Activated CD4-positive, alpha-beta T cell treated with anti-CD3 and anti-CD28 coated beads for 24 hours (primary cell): ENCODE results near the gene PSG5.
"Not testable (repeated sequence)": the region's sequence is repeated elsewhere in the genome, so short reads cannot be mapped to it uniquely, and the experiment has no call there.

Source experiments
- DNase-seq, 2 donors: peaks; one replicate each; pipeline ENCODE4 v3.0.0-alpha.2; 2020; ENCODE audit warnings: low read depth in 2 of 2

PSG5 gene

DNA sequence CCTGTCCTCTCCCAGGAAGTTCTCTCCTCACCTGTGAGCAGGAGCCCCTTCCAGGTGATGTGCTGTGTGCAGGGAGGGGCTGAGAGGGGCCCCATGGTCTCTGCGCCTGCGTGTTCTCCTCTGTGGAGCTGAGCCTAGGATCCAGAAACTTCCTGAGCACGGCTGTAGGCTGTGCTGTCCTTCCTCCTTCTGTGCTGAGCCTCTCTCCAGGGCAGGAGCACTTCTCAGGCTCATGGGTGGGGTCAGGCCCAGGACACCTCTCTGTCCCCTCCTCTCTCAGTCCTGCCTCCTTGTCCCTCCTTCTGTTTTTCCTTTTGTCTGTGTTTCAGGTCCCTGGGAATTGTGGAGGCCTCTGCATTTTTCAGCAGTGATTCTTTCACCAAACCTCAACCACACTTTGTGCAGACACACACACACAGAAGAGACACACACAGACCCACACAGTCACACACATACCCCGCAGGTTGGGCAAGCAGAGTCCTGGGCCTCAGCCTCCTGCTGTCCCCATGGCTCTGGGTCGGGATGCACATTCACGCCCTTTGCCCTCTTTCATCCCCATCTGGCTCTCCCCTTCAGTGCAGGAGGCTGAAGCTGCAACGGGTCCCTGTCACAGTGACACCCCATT, at the start of gene PSG5:
TSS of gene PSG5 (minus strand) at position 226 of the 625 bp plus-strand sequence. CDS start at position 95, 131 bp downstream.
- not testable (repeated sequence) for DNase-seq

DNA sequence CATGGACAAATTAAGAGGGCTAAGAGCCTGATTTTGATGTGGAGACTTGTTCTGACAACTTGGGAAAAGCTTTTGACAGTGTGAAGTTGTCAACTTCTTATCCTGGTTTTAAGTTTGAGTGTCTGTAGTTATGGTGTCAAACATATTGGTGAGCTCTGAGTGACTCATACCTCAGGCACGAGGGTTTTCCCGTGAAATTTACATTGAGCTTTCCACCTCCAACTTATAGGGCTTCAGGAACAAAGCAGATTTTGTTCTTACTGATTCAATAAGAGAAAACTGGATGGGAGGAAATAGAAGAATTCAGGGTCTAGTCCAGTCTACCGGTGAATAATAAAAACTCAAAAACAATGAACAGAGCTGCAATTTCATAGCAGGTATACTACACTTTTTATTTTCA, 49.4 kb upstream of the PSG5 start:
- DNase-seq: not testable (repeated sequence)

GRCh38 chr19:43229315-43229714, 43.0 kb upstream of the PSG5 start:
- DNase-seq: no peak

DNA sequence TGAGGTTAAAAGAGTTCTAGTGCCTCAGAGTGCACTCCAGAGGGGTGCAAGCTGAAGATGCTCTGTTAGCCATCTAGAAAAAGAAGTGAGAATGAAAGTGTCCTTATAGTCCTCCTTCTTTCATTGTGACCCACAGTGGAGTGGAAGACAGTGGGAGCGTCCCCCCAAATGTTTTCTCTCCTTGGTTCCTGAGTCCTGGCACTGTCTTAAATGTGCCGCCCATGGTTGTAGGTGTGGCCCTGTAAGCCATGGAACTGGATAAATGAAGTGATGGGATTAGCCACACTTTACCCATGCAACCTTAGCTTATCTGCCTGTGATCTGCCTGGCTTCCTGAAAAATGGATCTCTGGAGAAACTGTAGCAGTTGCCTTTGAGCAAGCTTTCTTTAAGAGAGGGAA, 42.4 kb upstream of the PSG5 start:
- DNase-seq: not testable (repeated sequence)

GRCh38 chr19:43226986-43227385, 40.6 kb upstream of the PSG5 start:
- DNase-seq: not testable (repeated sequence)

DNA sequence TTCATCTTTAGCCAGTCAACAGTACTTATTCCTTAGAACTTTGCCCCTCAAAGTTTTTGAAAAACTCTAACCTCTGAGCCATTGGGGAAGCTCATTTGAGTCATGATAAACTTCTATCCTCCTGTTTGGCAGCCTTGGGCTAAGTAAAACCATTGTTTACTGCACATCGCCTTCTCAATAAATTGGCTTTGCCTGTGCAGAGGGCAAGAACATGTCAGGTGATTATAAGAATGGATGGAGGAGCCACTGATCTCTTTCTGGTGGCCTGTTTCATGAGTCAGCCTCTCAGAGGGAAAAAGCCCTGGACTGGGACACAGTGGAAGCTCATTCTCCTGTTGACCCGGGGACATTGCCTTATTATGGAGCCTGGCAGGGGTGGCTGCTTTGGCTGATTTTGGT, 38.5 kb upstream of the PSG5 start:
- DNase-seq: no peak

DNA sequence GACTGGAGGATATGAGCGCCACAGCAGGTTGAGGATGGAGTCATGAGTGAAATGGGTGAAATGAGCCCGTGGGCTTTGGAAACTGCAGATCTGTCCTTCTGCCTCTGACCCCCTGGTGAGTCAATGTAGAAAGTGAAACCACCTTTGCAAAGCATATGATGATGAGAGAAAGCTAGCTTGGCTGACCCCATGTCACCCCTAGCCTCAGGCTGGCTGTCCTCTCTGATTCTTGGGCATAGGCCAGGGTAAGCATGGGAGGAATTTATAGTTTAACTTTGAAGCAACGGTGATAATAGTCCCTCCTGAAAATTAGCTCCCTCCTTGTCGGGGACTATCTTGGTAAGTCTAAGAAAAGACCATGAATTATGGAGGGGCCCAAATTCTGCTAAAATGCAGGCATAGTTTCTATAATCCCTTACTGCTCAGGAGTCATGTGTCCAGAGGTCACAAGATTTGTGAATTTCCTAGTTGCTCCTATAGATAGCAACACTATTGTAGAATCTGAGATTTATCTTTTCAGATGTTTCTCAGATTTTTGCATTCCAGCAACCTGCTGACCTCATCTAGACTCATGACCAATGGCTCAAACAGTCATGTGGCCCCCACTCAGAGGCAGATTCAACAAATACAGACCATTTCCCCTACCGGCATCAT, 38.0 kb upstream of the PSG5 start:
- not testable (repeated sequence) for DNase-seq

DNA sequence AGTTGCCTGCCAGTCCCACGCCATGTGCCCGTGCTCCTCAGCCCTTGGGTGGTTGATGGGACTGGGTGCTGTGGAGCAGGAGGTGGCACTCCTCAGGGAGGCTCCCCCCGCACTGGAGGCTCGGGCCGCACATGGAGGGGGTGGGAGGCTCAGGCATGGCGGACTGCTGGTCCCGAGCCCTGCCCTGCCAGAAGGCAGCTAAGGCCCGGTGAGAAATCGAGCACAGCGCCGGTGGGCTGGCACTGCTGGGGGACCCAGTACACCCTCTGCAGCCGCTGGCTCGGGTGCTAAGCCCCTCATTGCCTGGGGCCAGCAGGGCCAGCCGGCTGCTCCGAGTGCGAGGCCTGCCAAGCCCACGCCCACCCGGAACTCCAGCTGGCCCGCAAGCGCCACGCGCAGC, 35.6 kb upstream of the PSG5 start:
- DNase-seq: not testable (repeated sequence)

DNA sequence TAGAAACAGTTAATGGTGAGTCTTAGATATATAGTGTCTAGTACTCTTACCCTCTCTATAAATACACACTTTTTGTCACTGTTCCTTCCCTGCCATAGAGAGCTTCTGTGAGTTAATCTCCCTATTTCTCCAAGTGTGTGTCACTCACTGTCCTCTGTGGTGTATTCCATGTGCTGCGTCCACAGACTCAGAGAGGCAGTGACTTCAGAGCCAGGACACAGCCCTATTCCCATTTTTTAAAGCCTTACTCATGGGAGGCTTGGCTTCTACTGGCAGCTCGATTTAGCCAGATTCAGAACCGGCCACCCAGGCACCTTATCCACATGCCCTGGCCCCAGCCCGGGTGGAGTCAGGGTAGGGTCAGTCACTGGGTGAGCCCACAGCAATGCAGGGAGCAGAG, 32.8 kb upstream of the PSG5 start:
- not testable (repeated sequence) for DNase-seq

- DNase-seq: not testable (repeated sequence)
Observed at GRCh38 chr19:43215881-43216280, 29.5 kb upstream of the PSG5 start.

DNA sequence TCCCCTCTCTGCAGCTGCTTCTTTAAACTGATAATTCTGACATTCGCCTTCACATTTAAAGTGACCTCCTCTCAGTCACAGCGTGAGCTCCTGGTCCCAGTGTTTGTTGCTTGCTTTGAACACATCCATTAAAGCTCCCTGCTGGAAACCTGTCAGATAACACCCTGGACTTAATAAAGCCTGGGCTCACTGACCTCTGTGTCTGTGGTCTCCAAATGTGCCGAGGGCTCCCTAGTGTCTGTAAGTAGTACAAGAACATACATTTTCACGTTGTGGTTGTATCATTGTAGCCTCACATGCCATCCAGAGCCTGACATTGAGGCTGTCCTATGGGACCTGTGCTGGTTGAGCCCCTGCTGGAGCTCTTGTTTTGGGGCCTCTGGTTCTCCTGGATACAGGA, 21.7 kb upstream of the PSG5 start:
- DNase-seq: no peak

- not testable (repeated sequence) for DNase-seq
Observed at GRCh38 chr19:43207174-43207573, 20.8 kb upstream of the PSG5 start.

GRCh38 chr19:43205471-43206105, 19.3 kb upstream of the PSG5 start, which contains the start of gene PSG4:
Gene PSG4 (minus strand): TSS chr19:43205638. CDS start chr19:43205536, 102 bp downstream.
- not testable (repeated sequence) for DNase-seq

- not testable (repeated sequence) for DNase-seq
Observed at GRCh38 chr19:43203611-43204010, 17.3 kb upstream of the PSG5 start.

- DNase-seq: not testable (repeated sequence)
Observed at GRCh38 chr19:43201891-43202290, 15.6 kb upstream of the PSG5 start.

DNA sequence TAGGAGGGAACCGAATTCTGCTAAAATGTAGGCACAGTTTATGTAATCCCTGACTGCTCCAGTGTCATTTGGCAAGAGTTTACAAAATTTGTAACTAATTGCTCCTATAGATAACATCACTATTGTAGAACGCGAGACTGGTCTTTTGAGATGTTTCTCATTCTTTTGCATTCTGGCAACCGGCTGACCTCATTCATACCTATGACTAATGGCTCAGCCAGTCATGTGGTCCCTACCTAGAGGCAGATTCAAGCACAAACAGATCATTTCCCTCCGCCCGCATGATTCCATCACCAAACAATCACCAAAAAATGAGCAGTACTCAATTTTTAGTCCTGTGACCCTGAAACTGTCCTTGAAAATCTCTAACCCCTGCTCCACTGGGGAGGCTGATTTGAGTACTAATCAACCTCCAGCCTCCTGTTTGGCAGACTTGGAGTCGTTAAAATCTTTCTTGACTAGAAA, 15.0 kb upstream of the PSG5 start:
- not testable (repeated sequence) for DNase-seq

DNA sequence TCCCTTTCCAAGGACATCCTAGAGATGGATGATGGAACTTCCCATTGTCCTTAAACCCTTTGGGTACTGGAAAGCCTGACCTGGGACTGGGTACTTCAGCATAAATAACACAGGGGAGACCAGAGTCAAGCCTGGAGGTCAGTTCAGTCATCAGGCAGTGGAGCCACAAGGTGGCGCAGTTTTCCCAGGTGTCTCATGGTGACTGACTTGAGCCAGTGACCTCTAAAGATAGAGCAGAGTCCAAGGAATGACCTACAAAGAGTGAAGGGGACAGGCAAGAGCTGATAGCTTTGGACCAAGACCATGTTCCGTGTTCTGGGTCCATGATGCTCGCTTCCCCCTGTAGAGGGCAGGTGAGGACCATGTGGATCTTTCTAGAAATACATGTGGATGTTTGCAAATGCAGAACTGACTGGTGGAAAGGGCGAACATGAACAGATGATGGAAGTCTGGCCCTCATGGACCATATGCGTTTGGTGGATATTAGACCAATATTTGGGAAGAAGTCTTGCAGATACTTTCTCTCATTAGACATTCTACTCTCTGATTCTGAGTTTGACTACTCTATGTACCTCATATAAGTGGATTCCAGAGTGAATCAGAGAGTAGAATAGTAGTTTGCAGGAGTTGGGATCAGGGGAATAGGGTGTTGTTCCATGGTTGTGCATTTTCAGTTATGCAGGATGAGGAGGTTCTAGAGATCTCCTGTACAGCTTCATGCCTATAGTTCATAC, 12.5 kb upstream of the PSG5 start:
- DNase-seq: not testable (repeated sequence)

GRCh38 chr19:43197666-43198397, 11.5 kb upstream of the PSG5 start:
- DNase-seq: not testable (repeated sequence)

DNA sequence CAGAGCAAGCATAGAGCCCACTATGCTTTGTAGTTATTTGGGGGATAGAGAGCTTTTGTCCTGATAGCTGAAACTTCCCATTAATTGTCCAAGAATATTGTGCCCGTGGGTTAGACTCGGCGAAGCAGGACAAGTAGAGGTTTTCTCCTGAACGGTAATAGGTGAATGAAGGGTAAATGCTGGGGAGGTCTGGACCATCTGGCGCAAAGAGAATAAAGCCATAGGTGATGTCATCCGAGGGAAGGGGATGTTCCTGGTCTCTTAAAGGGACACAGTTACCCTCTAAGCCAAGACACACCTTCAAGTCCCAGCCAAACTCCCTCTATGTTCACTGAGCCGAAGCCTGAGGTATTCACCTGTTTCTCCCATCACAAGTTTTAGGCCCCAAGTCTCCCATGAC, 8.1 kb upstream of the PSG5 start:
- DNase-seq: not testable (repeated sequence)

DNA sequence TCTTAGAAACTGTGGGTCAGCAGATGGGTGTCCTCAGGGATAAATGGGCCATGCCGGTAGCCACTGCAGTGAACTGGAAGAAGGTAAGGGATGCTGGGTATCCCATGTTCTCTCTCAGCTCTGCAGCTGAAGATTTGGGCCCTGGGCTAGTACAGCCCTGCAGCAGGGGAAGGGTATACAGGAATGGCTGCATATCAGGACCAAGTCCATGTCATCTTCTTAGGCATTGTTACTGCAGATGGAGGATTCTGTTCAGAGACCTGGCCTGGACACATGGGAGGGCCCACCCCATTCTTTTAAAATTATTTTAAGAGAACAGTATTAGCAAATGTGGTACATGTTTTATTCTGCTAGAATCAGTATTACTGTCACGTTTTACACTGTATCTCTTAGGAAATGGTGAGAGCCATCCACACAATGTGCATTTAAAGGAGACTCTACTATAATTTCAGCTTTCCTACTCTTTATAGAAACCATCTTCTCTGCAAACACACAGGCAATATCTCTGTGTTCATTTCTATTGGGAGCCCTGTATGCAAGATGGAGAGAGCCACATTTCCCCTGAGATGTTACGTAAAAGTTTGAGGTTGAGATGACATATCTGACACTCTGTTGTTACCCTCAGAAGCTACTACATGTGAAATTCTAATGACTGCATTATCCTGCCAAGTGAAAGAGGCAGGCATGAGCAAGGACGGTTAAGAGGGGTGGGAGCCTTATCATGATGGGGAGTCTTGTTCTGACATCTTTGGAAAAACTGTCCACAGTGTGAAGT, 6.2 kb upstream of the PSG5 start:
- not testable (repeated sequence) for DNase-seq
